Fibroblast of peridontal ligament (primary cell): ENCODE measurements around the gene VSIG10L.

ENCODE experiments used
- DNase-seq: peaks from one replicate; pipeline ENCODE4 v3.0.0-alpha.2; 2010; ENCODE audit errors: extremely low read depth

Gene VSIG10L

DNA sequence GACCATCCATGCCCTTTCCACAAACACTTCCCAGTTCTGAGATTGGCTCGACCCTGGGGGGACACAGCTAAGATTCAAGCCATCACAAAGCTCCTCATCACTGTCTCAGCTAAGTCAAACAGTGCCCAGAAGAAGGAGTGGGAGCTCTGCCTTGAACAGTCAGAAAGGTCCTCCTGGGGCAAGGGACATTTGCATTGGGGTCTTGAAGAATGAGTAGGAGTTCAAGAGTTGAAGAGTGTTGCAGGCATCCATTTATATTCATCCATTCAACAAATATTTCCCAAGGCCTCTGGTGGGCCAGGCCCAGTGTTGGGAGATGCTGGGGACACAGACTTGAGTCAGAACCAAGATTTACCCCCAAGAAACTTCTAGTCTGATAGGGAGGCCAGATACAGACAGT, 24.0 kb downstream of the VSIG10L start:
- no peak for DNase-seq

DNA sequence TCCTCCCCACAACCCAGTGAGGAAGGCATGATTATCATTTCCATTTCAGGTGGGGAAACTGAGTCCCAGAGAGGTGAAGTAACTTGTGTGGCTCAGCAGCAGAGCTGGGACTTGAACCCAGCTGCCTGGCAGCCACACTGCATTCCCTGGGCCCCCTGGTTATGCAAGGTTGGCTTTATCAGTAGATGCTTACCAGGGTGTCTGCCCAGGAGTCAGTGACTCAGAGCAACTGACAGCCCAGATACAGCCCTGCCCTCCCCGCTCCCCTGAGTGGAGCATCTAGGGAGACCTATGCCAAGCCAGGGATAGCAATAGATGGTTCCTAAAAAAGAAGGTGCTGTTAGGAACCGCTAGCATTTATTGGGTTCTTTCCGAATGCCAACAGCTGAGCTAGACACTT, 24.6 kb downstream of the VSIG10L start:
- no peak for DNase-seq

DNA sequence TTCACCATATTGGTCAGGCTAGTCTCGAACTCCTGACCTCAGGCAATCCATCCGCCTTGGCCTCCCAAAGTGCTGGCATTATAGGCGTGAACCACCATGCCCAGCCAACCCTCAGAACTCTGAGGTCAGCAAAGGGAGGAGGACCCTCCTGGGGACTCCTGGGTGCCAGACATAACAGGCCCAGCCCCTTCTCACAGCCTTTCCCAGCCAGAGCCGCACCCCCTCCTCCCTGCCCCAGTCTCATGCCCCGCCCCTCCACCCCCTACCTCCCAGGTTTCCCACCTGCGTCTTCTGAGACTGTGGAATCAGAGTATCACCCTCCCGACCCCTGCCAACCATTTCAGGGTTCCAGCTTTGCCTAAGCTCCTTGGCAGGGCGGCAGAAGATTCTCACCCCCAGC, 25.3 kb downstream of the VSIG10L start:
- no peak for DNase-seq

- DNase-seq: no peak
Measured at GRCh38 chr19:51311351-51312257, 30.3 kb downstream of the VSIG10L start, which contains the start of gene IGLON5. TSS of gene IGLON5 (plus strand) at chr19:51311644. CDS start at chr19:51311848, 204 bp downstream.

DNA sequence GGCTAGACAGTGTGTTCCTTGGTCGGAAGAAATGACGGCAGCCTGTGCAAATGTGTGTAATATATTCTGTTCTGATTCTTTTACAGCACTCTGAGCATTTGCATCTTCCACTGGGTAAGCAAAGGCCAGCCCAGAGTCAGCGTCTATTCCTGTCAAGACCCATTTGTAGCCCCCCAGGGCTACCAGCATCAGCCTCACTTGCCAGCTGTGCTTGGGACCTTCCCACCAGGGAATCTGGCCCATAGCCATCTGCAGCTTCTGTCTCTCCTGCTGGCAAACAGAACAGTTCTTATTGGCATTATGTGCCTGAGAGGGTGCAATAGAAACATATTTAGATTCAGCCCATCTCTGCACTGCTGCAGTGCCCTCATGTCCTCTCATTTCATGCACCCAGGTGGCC, 36.5 kb downstream of the VSIG10L start:
- no peak for DNase-seq

GRCh38 chr19:51301266-51301665, 40.7 kb downstream of the VSIG10L start:
- DNase-seq: no peak

DNA sequence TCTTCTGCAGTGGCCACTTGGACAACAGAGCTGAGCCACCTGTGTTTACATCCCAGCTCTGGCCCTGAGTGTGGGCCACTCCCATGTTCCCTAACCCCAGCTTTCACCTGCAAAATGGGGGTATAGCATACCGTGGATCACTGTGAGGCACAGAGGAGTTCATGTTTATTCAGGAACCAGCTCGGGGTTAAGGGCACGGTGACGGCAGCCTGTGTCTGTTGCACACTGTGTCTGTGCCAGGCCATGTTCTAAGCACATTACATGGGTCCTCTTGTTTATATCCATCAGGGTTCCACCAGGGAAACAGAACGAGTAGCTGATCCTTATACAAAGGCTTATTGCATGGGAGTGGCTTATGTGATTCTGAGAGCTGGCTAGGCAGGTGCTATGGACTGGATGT, 44.5 kb downstream of the VSIG10L start:
- DNase-seq: no peak

DNA sequence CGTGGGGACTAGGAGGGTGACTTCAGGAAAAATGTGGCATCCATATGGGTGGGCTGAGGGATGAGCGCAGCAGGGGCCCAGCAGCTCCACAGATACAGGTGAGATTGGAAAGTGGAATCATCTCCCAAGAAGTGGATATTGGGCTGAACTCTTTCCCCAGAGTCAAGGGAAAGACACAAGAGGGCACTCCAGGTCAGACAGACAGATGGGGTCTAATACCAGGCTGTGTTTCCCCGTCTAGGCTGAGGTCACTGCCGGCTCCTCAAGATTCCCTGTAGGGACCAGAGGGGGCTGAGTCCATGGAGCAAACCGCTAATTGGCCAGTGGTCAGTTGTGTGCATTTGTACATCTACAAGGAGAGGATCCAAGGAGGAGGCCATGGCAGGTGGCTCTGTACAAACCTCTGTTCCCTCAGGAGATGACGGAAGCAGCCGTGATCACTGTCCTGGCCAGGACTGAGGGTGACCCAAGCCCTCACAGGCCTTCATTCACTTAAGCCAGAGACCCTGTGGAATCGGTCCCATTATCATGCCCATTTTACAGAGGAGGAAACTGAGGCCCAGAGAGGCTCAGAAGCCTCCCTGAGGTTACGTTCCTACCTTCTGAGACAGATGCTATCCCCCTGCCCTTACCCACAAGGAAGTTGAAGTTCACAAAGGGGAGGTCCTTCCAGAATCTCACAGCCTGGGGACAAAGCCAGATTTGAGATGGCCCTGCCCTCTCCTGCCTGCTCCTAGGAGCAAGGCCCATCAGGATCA, 45.4 kb downstream of the VSIG10L start:
- DNase-seq: no peak

- DNase-seq: no peak
Measured at GRCh38 chr19:51295382-51296126, 46.4 kb downstream of the VSIG10L start.

GRCh38 chr19:51294977-51295375, 47.0 kb downstream of the VSIG10L start:
- no peak for DNase-seq

- no peak for DNase-seq
Measured at GRCh38 chr19:51294211-51294976, 47.5 kb downstream of the VSIG10L start.

DNA sequence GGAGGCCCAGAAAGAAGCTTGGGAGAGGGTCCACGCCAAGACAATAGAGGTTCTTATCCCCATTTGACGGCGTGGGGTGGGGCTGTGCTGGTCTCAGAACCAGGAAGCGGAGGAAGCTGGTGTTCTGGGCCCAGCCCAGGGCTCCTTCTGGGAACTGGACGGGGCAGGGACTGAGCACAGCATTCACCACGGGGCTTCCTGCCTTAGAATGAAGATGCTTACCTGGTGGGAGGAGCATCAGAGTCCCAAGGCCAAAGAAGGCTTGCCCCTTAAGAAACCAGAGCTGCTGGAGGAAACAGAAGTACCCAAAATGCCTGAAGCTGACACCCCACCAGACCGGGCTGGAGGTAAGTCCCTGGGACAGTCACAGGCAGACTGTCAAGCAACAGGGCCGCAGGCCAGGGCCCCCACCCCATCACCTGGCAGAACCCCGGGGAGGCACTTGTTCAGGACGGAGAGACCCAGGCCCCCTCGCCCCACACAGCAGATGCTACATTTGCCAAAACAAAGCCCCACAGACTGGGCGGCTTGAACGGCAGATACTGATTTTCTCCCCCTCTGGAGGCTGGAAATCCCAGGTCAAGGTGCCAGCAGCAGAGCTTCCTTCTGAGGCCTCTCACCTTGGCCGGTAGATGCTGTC, 48.2 kb downstream of the VSIG10L start:
- DNase-seq: no peak

DNA sequence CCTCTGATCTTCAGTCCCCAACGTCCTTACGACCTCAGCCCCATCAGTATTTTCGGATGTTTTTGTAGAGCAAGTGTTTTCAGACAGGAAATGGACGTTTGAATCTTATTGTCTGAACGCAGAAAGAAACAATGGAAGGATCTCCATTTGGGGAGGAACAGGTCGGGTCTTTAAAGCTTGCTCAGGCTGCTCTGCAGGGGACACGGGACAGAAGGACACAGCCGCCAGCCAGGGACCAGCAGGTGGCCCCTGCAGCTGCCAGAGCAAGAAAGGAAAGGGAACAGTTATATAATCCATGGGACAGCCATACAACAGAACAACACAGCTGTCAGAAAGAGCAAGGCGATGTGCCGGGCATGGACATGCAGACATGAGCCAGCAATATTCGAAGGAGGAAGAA, 49.0 kb downstream of the VSIG10L start:
- no peak for DNase-seq

- no peak for DNase-seq
Measured at GRCh38 chr19:51289635-51290034, 52.3 kb downstream of the VSIG10L start.

GRCh38 chr19:51285682-51286081, 56.3 kb downstream of the VSIG10L start:
- no peak for DNase-seq

DNA sequence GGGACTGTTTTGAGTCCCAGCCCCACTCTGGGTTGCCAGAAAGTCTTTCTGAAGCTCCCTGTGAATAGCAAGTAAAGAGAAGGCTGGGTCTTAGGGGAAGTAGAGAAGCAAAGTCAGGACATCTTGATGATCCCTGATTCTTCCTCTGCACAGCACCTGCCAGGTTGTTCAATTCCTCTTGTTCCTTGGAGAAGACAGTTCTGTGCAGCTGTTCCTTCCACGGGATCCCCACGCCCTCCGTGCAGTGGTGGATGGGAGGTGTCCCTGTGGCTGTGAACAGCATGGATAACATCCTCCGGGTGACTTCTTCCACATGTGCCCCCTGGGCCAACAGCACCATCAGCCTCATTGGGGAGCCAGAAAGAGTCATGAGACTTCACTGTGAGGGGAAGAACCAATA, 59.6 kb downstream of the VSIG10L start:
- no peak for DNase-seq
